ENCODE measurements around the gene NCBP1. TPM values are rescaled to one million over a fixed set of nuclear protein-coding genes. Genes with fewer than 3 reads are reported as not detected.

The NCBP1 gene
- total and polyA plus RNA-seq, 8 donors: 5.5 to 90.4 (median 18.5) TPM

GRCh38 chr9:97668485-97668884 is 34.9 kb downstream of the NCBP1 start:
- DNase-seq: no peak
- 63 to 97% (median 95%) methylated on average over 3 of the region's 3 CpGs for WGBS, 5 donors
- peaks cover 0 to 6% (median 0%) of the 10 kb centered on the region in 4 donors for H3K4me1 ChIP-seq
- no peak overlapping the region for H3K4me3 ChIP-seq
- H3K27ac ChIP-seq: no peak overlapping the region
- intact Hi-C loops (cut with DNase I; ENCODE audit: low total_unique reads): no loop called here
- H3K9me3 ChIP-seq: no peaks in the 10 kb centered on the region
- no peak for TF ChIP-seq EP300 (IDR thresholded peaks at IDR 0.05)
- no peak for TF ChIP-seq POLR2AphosphoS5 (IDR thresholded peaks at IDR 0.05)
- no peak for TF ChIP-seq CTCF (IDR thresholded peaks at IDR 0.05)
- TF ChIP-seq POLR2A (IDR thresholded peaks at IDR 0.05): no peak
- no peaks in the 10 kb centered on the region for H3K27me3 ChIP-seq
- H3K36me3 ChIP-seq: peaks cover 85 to 100% (median 100%) of the 10 kb centered on the region in 4 donors

- intact Hi-C loops (cut with DNase I; ENCODE audit: low total_unique reads): no loop called here
- no peak for TF ChIP-seq POLR2AphosphoS5 (IDR thresholded peaks at IDR 0.05)
- no peak for DNase-seq
- Histone ChIP-seq H3K4me1 (peaks cover 0 to 6% (median 2%) of the 10 kb centered on the region in 4 donors), H3K9me3 (no peaks in the 10 kb centered on the region), H3K27ac (no peak overlapping the region), H3K4me3 (no peak overlapping the region), H3K27me3 (no peaks in the 10 kb centered on the region), H3K36me3 (peaks cover 80 to 100% (median 100%) of the 10 kb centered on the region in 4 donors)
- WGBS, 5 donors: 29 to 75% (median 68%) methylated on average over 3 of the region's 3 CpGs
Observed at GRCh38 chr9:97670586-97670985, 37.0 kb downstream of the NCBP1 start.

- no peak overlapping the region for H3K27ac ChIP-seq
- 85 to 89% (median 86%) methylated on average over 3 of the region's 3 CpGs for WGBS, 5 donors
Observed at GRCh38 chr9:97672403-97672802, 38.8 kb downstream of the NCBP1 start.

GRCh38 chr9:97673922-97674321 is 40.3 kb downstream of the NCBP1 start:
- Histone ChIP-seq H3K4me3 (no peak overlapping the region), H3K27ac (no peak overlapping the region), H3K36me3 (peaks cover 61 to 100% (median 99%) of the 10 kb centered on the region in 4 donors), H3K27me3 (no peaks in the 10 kb centered on the region), H3K9me3 (no peaks in the 10 kb centered on the region), H3K4me1 (peaks cover 0 to 17% (median 2%) of the 10 kb centered on the region in 4 donors)
- intact Hi-C loops (cut with DNase I; ENCODE audit: low total_unique reads): no loop called here
- no peak for DNase-seq
- WGBS, 5 donors: 56 to 85% (median 82%) methylated on average over 3 of the region's 3 CpGs
- no peak for TF ChIP-seq POLR2A (IDR thresholded peaks at IDR 0.05)
- TF ChIP-seq POLR2AphosphoS5 (IDR thresholded peaks at IDR 0.05): no peak
- TF ChIP-seq CTCF (IDR thresholded peaks at IDR 0.05): no peak
- TF ChIP-seq EP300 (IDR thresholded peaks at IDR 0.05): no peak

More at GRCh38 chr9:97672403-97672802, 38.8 kb downstream of the NCBP1 start:
- no peaks in the 10 kb centered on the region for H3K27me3 ChIP-seq
- H3K4me3 ChIP-seq: no peak overlapping the region
- intact Hi-C loops (cut with DNase I; ENCODE audit: low total_unique reads): no loop called here
- DNase-seq: no peak
- TF ChIP-seq EP300 (IDR thresholded peaks at IDR 0.05): no peak
- no peak for TF ChIP-seq CTCF (IDR thresholded peaks at IDR 0.05)
- TF ChIP-seq POLR2A (IDR thresholded peaks at IDR 0.05): no peak
- no peak for TF ChIP-seq POLR2AphosphoS5 (IDR thresholded peaks at IDR 0.05)
- no peaks in the 10 kb centered on the region for H3K9me3 ChIP-seq
- H3K36me3 ChIP-seq: peaks cover 68 to 100% (median 99%) of the 10 kb centered on the region in 4 donors
- H3K4me1 ChIP-seq: peaks cover 0 to 17% (median 2%) of the 10 kb centered on the region in 4 donors

GRCh38 chr9:97675655-97676054 is 42.0 kb downstream of the NCBP1 start:
- no peak for TF ChIP-seq CTCF (IDR thresholded peaks at IDR 0.05)
- Histone ChIP-seq H3K4me1 (peaks cover 0 to 30% (median 2%) of the 10 kb centered on the region in 4 donors), H3K27ac (peak overlapping the region in 1 of 5 donors; percentile 16), H3K9me3 (no peaks in the 10 kb centered on the region), H3K4me3 (no peak overlapping the region), H3K27me3 (no peaks in the 10 kb centered on the region), H3K36me3 (peaks cover 48 to 100% (median 98%) of the 10 kb centered on the region in 4 donors)
- WGBS, 5 donors: 58 to 69% (median 63%) methylated on average over 3 of the region's 3 CpGs
- DNase-seq: no peak
- intact Hi-C loops (cut with DNase I; ENCODE audit: low total_unique reads): no loop called here
